ENCODE data around the gene CEP170.
A peak's percentile ranks its signal among the peaks of the same experiment; 100 is the strongest.

DNA sequence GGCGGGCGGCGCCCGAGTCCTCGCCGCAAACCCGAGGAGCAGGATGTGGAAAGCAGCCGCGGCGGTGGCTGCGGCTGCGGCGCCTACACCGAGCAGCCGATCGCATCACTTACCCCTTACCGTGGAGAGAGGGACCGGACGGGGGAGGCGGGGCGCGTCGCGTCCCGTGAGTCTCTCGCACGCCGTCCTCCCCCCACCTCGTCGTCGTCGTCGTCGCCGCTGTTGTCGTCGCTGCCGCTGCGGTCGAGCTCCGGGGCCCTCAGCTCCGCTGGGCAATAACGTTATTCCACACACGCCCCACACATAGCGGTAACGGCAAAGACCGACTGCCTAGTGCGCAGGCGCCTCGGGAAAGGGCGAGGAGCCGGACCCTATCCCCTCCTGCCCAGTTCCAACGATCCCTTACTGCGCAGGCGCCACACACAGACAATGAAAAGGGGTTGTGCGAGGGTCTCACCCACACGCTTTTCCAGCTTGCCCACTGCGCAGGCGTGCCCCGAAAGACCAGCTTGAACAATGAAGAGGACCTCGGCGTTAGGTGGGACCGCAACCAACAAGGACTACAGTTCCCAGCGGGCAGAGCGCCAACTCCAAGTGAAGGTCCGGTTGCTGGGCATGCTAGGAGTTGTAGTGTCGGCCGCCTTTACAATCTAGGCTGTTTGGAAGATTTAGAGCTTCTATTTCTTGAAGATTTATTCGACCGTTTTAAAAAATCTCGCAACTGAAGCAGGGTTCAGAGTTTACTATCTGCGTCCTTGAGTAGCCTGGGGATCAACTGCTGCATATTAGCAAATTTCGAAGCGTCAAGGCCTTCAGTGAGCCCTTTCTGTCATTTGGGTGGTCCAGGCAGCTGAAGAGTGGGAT lies at the start of gene CEP170:
- TF ChIP-seq CTCF (IDR thresholded peaks at IDR 0.05) (no peak), POLR2A (IDR thresholded peaks at IDR 0.05) (peak in 1 of 2 donors; percentile 80)

Data from uterus (tissue), 2 donors.